Stimulated activated CD4-positive, alpha-beta T cell treated with anti-CD3 and anti-CD28 coated beads, Interleukin-1b, Interleukin-23, amount 100 ng/mL, for 24 hours (primary cell): ENCODE results near the gene CDH19.

Experiments used
- DNase-seq, 4 experiments: peaks; one replicate each; pipeline ENCODE4 v3.0.0-alpha.2; 2020; ENCODE audit warnings: low read depth in 4 of 4, low spot score in 1 of 4

The CDH19 gene

GRCh38 chr18:66571845-66572244 is 32.0 kb downstream of the CDH19 start:
- DNase-seq: no peak

- DNase-seq: no peak
These were observed 37.3 kb downstream of the CDH19 start for GRCh38 chr18:66566616-66567015.

- DNase-seq: no peak
These were observed 39.7 kb downstream of the CDH19 start for GRCh38 chr18:66564236-66564635.

GRCh38 chr18:66562279-66562678 is 41.6 kb downstream of the CDH19 start:
- DNase-seq: no peak

GRCh38 chr18:66560094-66560493 is 43.8 kb downstream of the CDH19 start:
- no peak for DNase-seq

- DNase-seq: no peak
These were observed 45.1 kb downstream of the CDH19 start for GRCh38 chr18:66558773-66559172.

GRCh38 chr18:66557091-66557490 is 46.8 kb downstream of the CDH19 start:
- no peak for DNase-seq

- no peak for DNase-seq
These were observed 48.3 kb downstream of the CDH19 start for GRCh38 chr18:66555585-66555984.

GRCh38 chr18:66553824-66554223 is 50.1 kb downstream of the CDH19 start:
- no peak for DNase-seq

GRCh38 chr18:66550366-66550765 is 53.5 kb downstream of the CDH19 start:
- DNase-seq: no peak

GRCh38 chr18:66548747-66549146 is 55.1 kb downstream of the CDH19 start:
- DNase-seq: no peak

GRCh38 chr18:66534110-66534509 is 69.8 kb downstream of the CDH19 start:
- DNase-seq: no peak

GRCh38 chr18:66533693-66534092 is 70.2 kb downstream of the CDH19 start:
- DNase-seq: no peak

- DNase-seq: no peak
These were observed 80.5 kb downstream of the CDH19 start for GRCh38 chr18:66523219-66523991.

GRCh38 chr18:66513996-66514395 is 89.9 kb downstream of the CDH19 start:
- DNase-seq: no peak

- no peak for DNase-seq
These were observed 92.1 kb downstream of the CDH19 start for GRCh38 chr18:66511792-66512191.

GRCh38 chr18:66511289-66511688 is 92.6 kb downstream of the CDH19 start:
- no peak for DNase-seq

GRCh38 chr18:66510357-66511045 is 93.4 kb downstream of the CDH19 start:
- DNase-seq: no peak

- no peak for DNase-seq
These were observed 95.0 kb downstream of the CDH19 start for GRCh38 chr18:66508937-66509336.

- DNase-seq: no peak
These were observed 97.7 kb downstream of the CDH19 start for GRCh38 chr18:66506178-66506577.

GRCh38 chr18:66497351-66497750 is 106.5 kb downstream of the CDH19 start:
- DNase-seq: no peak

GRCh38 chr18:66495844-66496243 is 108.0 kb downstream of the CDH19 start:
- DNase-seq: no peak

- no peak for DNase-seq
These were observed 130.0 kb downstream of the CDH19 start for GRCh38 chr18:66473882-66474281.
